Stimulated activated CD8-positive, alpha-beta memory T cell treated with anti-CD3 and anti-CD28 coated beads, Interleukin-7, amount 100 ng/mL, for 48 hours (primary cell): ENCODE results near the gene DES.
"Not testable (repeated sequence)": the region's sequence is repeated elsewhere in the genome, so short reads cannot be mapped to it uniquely, and the experiment has no call there.

Source experiments
- DNase-seq, 2 donors: peaks; one replicate each; pipeline ENCODE4 v3.0.0-alpha.2; 2020; ENCODE audit warnings: low read depth in 1 of 2; ENCODE audit errors: extremely low read depth in 1 of 2

DES gene

DNA sequence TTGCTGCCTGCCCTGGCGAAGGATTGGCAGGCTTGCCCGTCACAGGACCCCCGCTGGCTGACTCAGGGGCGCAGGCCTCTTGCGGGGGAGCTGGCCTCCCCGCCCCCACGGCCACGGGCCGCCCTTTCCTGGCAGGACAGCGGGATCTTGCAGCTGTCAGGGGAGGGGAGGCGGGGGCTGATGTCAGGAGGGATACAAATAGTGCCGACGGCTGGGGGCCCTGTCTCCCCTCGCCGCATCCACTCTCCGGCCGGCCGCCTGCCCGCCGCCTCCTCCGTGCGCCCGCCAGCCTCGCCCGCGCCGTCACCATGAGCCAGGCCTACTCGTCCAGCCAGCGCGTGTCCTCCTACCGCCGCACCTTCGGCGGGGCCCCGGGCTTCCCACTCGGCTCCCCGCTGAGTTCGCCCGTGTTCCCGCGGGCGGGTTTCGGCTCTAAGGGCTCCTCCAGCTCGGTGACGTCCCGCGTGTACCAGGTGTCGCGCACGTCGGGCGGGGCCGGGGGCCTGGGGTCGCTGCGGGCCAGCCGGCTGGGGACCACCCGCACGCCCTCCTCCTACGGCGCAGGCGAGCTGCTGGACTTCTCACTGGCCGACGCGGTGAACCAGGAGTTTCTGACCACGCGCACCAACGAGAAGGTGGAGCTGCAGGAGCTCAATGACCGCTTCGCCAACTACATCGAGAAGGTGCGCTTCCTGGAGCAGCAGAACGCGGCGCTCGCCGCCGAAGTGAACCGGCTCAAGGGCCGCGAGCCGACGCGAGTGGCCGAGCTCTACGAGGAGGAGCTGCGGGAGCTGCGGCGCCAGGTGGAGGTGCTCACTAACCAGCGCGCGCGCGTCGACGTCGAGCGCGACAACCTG is at the start of gene DES:
DES (plus strand) TSS at position 223 of the 857 bp plus-strand sequence; CDS start at position 309, 86 bp downstream.
- DNase-seq: no peak

DNA sequence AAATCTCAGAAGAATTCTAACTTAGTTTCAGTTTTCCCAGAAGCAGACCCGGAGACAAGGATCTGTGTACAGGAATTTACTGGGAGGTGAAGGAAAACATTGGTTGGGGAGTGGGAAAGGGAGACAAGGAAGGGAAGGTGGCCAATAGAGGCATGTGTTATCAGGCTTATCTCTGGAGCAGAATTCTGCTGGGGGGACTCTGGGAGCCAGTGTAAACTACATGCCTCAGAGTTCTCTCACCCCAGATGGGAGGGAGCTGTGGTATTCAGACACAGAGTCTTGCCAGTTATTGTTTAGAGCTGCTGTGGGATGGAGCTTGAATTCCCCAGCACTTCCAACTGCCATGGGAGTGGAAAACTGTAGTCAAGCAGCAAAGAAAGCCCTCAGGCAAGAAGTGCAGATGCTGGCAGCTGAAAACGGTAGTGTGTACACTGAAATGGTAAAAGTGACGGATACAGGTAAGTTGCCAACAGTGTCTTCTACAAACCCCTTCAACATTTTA is 49.4 kb upstream of the DES start:
- no peak for DNase-seq

DNA sequence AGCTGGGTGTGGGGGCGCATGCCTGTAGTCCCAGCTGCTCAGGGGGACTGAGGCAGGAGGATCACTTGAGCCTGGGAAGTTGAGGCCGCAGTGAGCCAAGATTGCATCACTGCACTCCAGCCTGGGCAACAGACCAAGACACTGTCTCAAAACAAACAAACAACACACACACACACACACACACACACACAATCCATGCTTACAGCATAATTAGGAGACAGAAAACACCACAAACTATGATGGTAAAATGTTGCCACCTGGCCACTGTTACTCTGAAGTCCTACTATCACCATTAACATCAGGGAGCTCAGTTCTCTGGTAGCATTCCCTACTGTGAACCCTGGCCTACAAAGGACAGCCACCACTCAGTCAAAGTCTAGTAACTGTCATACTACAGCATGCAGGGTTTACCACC is 48.7 kb upstream of the DES start:
- DNase-seq: no peak

DNA sequence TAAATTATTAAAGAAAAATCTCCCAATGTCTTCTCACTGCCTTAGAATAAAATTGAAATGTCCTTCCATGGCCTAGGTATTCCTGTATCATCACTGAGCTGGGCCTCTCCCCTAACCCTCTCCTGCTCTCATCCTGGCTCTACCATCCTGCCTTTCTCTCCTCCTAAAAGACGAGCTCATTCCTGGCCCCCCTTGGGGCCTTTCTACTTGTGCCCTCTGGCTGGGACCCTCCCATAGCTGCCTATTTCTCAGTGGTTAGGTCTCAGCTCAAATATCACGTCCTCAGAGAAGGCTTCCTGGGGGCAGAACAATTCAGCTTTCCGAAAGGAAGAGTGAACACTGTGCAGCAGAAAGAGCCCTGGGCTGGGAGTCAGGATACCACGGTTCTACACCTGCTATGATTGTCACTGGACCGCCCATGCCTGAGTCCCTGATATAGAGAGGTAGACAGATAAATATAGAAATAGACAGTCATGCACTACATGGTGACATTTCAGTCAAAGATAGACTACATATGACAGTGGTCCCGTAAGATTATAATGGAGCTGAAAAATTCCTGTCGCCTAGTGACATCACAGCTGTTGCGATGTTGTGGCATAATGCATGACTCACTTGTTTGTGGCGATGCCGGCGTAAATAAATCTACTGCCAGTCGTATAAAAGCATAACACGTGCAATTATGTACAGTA is 39.9 kb upstream of the DES start:
- DNase-seq: no peak

DNA sequence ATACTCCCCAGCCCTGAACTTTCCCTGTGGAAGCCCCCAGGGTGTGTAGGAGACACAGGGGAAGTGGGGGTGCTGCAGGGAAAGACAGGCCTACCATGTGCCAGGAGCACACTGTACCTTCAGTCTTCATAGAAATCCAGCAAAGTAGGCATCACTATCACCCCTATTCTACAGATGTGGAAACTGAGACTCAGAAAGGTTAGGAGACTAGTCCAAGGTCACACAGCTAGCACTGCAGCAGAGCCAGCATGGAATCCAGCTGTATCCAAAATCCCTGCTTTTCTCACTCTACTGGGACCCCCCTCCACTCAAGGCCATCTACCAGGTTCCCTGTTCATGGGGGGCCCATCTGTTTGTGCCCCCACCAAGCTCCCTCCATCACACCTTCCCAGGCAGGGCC is 37.3 kb upstream of the DES start:
- no peak for DNase-seq

DNA sequence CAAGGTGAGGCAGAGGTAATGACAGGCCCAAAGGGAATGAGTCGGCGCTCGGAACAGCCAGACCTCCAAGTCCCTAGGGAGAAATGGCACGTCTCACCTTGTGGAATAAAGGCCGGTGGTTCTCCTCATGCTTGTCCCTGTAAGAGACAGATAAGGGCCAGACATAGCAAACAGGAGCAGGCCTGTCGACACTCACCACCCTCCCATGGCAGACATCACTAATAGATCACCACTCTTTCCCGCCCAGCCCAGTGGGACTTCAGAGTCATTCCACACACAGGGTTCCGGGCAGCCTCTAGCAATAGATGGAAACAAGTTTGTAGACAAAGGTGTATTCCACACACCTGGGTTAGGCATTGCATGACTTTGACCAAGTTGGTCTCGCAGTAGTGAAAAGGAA is 36.7 kb upstream of the DES start:
- no peak for DNase-seq

DNA sequence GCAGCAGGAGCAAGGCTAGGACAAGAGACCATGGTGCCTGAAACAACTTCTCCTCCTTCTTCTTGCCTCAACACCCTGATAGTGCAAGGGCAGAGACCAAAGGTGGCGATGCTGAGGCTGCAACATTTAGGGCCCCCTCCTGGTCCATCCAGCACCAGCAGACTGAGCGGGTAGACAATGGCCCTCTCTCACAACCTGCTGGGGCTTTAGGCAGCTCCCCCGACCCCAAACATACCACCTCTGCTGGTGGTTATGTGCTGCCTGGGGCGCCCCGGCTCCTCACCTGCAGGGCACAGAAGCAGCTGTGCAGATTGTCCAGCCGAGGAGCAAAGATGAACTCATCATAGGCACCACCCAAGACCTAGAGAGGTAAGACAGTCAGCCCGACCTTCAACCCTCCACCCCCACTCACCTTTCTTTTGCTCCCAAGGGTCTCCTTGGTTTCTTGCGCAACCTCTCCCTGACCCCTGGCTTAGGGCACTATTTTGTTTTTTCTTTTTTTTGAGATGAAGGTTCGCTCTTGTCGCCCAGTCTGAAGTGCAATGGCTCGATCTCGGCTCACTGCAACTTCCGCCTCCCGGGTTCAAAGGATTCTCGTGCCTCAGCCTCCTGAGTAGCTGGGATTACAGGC is 34.0 kb upstream of the DES start:
- no peak for DNase-seq

DNA sequence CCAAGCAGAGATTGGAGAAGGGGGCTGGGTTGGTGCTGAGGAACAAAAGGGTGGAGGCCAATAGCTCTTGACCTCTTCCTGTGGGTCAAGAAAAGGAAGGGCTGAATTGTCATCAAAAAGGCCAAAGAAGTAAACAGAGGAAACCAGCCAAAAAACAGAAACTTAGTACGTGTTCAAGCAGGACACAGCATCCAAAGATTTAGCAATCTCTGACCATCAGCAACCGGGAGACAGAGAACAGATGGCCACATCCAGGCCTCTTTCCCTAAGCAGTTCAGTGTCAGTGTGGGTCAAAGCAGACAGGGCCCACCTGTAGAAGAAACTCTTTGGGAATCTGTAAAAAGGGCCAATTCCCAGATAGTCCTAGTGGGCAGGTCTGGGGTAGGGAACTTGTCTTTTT is 33.3 kb upstream of the DES start:
- no peak for DNase-seq

DNA sequence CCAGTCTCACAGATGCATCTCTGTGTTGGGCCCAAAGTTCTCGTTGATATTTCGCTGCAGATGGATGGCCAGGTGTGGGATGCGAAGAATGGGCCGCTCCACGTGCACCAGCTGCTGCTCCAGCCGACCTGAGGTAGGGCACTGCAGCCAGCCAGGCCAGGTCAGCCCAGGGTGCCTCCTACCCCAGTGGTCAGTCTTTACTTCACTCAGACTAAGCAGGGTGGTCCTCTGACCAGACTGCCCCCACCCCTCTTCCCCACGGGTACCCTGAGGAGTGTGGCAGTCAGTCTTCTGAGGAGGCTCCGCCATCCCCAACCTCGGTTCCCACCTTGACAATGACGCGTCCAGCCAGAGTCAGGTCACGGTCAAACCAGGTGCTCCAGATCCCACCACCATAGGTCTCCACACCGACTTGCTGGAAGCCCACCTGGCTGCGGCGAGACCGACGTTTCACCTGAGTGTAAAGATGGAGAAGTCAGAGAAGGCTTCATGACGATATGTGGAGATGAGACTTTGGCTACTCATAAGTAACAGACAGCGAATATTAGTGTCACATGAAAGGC is 32.1 kb upstream of the DES start:
- DNase-seq: no peak

DNA sequence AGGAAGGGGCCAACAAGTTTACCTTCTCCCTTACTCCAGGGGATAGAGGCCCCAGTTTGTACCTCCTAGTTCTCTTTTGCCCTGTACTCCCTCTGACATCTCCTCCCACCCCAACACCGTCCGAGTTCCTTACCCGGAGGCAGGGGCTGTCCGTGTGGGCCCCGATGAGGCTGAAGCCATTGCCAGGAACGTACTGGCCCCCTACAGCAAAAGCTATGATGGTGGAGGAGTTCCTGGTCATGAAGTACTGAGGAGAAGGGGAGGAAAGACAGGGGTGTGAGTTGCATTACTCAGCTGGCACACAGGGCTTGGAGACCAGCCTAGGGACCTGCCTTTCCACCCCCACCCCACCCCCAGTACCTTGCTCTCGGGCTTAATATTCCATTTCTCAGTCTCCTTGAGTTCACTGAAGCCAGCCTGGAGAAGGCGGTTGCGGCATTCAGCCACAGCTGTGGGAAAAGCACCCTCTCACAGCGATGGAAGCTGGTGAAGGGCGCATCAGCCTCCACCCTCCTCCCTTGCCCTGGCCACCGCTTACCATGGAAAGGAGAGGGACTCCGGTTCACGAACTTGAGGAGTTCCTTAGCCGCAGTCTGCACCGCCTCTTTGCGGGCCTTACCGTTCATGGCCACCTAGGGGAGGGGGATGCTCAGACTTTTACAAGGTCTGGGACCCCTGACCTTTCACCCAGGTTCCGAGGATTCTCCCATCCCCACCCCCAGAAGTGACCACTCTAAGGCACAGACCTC is 31.5 kb upstream of the DES start:
- DNase-seq: no peak

DNA sequence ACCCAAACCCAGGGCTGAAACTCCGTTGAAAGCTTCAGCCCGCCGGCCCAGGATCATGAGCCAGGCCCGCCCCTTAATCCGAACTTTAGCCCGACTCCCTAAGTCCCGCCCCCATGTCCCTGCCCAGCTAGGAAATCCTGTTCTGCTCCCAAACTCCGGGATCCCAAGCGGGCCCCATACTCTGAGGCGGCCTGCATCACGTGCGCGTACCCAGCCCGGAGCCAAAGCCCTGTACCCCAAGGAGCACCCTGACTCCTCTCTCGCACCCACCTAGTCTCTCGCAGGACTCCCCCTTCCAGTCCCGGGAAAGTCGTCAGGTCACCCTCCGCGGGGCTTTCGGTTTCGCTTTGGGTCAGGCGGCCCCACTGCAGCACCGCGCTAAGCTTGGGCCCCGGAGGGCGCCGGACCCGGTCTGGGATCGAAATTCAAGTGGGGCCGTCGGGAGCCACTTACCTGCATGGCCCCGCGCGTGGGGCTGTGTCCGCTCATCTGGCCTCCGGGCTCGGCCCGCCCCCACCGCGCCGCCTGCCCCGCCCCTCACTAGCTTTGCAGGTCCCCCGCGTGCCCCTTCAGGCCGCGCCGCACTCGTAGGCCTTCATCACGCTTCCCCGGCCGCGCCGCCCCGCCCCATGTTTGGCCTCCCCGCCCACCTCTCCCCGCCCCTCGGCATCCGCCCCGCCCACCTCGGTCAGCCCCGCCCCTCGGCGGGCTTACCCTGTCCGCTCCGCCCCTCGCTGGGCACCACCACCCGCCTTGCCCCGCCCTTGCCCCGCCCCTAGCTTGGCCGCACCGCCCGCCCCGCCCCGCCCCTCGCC is 30.7 kb upstream of the DES start, which contains the start of gene DNPEP:
DNPEP (minus strand) TSS at position 607 of the 815 bp plus-strand sequence; CDS start at position 489, 118 bp downstream.
- DNase-seq: peak in 1 of 2 donors; percentile 83

DNA sequence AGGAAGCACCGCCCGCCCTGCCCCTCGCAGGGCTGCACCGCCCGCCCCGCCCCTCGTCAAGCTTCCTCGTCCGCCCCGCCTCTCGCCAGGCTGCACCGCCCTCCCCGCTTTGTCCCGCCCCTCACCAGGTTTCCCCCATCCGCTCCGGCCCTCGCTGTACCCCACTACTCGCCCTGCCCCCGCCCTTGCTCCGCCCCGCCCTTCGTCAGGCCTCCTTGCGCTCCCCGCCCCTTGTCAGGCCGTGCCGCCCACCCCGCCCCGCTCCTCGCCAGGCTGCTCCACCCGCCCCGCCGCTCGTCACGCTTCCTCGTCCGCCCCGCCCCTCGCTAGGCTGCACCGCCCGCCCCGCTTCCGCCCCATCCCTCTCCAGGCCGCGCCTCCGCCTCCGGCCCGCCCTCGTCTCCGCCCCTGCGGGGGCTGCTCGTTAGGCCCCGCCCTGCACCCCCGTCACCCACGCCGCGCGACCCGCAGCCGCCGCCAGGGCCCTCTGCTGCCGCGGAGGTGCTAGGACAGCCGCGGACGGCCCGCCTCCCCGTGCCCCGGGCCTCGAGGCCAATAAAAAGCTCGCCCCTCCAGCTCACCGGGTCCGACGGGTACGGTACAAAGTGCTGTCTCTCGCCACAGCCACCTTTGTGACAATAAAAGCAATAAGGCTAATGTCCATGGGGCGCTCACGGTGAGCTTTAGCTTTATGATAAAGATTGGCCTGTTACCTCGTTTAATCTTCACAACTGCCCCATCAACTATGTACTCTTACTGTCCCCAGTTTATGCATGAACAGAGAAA is 29.9 kb upstream of the DES start:
- peak; percentile 96 to 97 for DNase-seq

DNA sequence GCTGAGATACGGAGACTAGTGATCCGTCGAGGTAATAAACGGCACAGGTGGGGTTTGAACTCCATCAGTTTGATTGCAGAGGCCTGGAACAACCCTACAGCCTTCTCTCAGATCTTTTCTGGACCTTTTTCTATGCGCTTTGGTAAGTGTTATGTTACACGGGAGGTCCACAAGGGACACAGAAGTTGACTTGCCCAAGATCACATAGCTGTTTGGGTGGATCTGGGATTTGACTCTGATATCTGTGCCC is 29.3 kb upstream of the DES start:
- no peak for DNase-seq

DNA sequence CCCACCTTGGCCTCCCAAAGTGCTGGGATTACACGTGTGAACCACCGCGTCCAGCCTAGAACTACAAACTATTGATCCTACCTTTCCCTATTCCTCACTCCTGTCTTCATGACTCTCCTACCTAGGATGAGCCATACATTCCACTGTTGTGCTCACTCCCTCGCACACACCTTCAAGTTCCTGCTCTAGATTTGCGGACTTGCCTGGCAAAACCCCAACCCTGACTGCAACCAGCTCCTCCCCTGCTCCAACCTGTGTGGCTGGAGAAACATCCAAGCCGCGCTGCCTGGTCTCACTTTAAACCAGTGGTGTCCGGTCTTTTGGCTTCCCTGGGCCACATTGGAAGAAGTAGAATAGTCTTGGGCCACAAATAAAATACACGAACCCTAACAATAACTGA is 25.4 kb upstream of the DES start:
- DNase-seq: no peak

DNA sequence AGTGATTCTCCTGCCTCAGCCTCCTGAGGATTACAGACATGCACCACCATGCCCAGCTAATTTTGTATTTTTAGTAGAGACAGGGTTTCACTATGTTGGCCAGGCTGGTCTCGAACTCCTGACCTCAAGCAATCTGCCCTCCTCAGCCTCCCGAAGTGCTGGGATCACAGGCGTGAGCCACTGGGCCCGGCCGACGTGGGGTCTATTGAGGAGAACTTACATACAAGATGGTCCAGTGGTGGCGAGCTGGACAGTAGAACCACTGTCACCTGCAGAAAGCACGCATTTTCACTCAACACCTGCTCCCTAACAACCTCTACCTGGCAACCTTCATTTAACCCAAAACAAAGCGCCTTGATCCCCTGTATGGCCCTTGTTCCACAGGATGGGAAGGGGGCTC is 23.1 kb upstream of the DES start:
- DNase-seq: not testable (repeated sequence)

DNA sequence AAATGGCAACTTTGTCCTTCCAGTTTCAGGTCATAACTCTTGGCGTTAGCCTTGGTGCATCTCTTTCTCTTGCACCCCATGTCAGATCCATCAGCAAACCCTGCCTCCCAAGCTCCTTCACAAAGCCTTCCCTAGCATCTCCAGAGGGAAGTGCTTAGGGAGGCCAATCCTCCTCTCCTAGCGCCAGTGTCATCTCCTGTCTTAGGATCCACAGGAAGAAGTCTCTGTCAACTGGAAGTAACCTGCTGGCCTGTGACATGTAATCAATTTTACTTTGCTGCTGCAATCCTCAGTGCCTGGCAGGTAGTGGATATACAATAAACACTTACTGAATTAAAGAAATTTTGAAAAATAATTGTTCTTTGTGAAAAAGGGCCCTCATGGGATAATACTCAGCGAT is 22.6 kb upstream of the DES start:
- DNase-seq: no peak

DNA sequence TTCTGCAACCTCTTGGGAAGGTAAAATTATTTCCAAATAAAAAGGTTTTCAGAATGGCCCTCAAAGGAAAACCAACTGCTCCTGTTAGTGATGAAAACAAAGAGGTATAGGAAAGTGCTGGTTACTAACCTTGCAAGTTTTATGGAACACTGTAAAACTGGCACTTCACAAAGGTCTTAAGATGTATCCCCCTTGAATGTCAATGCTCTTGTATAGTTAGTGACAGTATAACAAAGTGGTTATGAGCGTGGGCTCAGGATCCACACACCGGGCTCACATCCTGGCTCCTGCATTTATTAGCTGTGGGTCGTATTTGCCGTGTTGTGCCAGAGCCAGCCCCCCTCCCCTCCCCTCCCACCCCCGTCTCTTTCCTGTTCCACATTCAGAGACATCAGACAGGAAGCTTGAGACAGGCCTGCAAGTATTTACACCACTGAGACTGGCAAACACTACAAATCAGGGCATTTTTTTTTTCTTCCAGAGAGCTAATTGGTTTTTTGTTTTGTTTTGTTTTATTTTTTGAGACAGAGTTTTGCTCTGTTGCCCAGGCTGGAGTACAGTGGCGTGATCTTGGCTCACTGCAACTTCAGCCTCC is 21.2 kb upstream of the DES start:
- DNase-seq: no peak

DNA sequence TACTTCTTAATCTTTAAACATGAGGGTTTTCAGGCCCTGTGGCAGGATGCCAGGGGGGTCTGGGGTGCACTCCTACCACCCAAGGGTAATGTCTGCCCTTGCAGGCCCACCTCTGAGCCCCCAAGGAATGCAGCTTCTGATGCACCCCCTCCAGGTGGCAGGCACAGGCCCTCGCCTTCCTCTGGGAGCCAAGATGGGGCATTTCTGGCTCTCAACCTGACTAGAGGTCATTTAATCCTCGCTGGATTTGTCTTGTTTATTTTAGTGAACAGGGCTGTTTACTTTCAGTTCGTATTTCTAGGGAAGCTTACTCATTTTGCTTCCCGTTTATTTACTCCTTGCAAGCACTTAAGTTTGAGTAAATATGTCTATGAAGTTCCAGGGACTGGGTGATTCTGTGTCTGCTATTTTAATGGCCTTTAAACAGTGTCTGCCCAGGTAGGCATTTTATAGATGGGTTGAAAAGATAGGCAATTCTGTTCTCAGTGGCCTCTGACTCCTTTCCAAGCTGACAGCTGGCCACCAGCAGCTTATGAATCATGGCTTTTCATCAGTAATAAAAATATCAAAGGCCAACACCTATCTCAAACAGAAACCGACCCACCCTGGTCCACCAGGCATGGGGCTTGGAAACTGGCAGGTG is 19.3 kb upstream of the DES start:
- DNase-seq: no peak
